ENCODE measurements around the gene OLFML3.

DNA sequence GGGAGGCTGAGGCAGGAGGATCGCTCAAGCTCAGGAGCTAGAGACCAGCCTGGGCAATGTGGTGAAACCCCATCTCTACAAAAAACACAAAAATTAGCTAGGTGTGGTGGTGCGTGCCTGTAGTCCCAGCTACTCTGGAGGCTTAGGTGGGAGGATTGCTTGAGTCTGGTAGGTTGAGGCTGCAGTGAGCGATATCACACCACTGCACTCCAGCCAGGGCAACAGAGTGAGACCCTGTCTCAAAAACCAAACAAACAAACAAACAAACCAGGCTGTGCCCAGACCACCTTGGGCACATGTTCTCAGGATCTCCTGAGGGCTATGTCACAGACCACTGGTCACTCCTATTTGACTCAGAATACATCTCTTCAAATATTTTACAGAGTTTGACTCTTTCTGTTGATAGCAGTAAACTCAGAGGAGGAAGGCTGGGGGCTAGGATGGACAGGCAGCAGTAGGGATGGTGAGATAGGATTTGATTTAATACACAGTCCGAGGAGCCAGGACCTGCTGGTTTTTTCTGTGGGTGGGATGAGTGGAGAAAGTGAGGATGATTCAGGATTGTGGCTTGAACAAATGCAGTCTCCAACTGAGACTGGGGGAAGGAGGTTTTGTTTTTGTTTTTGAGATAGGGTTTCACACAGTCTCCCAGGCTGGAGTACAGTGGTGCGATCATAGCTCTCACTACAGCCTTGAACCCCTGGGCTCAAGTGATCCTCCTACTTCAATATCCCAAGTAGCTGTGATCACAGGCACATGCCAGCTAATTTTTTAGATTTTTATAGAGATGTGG is 46.5 kb downstream of the OLFML3 start:
- TF ChIP-seq REST (IDR thresholded peaks at IDR 0.05; ENCODE audit: insufficient replicate concordance, low read depth) (no peak), CTCF (IDR thresholded peaks at IDR 0.05; ENCODE audit: insufficient read depth, low read length) (no peak)

Measured in HL-60 (cell line).